Measurements from ENCODE around the gene TXNRD3.
"Not testable (repeated sequence)": the region's sequence is repeated elsewhere in the genome, so short reads cannot be mapped to it uniquely, and the experiment has no call there.

TXNRD3 gene

DNA sequence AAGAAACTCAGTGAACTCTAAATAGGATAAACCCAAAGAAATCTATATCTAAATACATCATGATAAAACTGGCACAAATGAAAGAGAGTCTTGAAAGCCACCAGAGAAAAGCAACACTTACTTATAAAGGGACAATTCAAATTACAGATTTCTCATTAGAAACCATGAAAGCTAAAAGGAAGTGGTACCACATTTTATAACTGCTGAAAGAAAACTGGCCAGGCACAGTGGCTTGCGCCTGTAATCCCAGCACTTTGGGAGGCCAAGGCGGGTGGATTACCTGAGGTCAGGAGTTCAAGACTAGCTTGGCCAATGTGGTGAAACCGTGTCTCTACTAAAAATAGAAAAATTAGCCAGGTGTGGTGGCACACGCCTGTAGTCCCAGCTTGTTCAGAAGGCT lies 59.4 kb downstream of the TXNRD3 start:
- not testable (repeated sequence) for DNase-seq (ENCODE audit: low read depth in 2 of 2)

DNA sequence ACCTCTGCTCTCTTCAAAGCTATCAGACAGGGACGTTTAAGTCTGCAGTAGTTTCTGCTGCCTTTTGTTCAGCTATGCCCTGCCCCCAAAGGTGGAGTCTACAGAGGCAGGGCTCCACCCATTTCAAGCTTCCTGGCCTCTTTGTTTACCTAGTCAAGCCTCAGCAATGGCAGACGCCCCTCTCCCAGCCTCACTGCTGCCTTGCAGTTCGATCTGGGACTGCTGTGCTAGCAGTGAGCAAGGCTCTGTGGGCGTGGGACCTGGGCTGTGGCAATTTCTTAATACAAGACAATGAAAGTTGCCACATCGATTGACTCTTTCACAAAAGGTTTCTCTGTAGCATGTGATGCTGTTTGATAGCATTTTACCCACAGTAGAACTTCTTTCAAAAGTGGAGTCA lies 63.4 kb downstream of the TXNRD3 start:
- not testable (repeated sequence) for DNase-seq (ENCODE audit: low read depth in 2 of 2)

DNA sequence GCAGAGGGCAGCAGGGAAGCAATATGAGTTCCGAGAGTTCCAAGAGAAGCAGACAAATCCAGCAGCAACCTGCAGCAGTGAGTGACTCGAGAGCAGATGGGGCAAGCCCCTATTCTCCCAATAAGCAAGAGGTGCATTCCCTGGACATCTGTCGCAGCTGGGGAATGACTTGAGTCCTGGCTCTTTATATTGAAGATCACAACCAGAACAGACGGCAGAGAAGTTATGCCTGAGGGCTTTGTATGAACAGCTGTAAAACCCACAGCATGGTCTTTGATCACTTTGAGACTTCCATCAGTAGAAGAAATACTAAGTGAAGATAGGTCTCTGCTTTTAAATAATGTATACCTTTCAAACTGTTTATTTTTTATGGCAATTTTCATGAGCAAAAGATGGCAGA lies 72.6 kb downstream of the TXNRD3 start:
- DNase-seq (ENCODE audit: low read depth in 2 of 2): no peak

DNA sequence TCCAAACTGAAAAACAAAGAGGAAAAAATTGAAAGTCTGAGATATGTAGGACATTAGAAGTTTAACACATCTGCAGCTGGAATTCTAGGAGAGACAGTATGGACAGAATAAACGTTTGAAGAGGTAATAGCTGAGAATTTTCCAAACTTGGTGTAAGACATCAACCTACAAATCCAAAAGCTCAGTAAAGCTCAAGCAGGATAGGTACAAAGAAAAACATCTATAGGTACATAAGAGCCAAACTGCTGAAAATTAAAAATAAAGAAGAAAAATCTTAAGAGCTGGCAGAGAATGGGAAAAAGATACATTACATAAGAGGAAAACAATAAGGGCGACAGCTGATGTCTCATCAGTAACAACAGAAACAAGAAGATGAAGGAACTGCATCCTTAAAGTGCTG lies 73.4 kb downstream of the TXNRD3 start:
- DNase-seq (ENCODE audit: low read depth in 2 of 2): no peak

DNA sequence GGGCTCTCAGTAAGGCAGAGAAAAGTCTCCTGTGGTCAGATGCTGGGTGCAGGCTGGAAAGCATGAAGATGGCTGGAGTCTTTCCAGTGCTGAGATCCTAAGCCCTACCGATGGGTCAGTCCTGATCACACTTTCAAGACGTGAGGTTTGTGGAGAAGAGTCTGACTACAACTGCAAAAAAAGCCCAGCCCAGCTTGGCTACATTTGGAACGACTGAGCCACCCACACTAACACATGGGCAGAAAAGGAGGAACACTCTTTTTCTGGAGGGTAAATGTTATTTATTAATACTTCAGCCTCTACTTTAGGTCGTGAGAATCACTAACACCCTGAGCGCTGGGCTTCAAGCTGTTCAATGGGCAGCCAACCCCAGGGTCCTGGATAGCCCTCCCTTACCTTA lies 74.2 kb downstream of the TXNRD3 start:
- no peak for DNase-seq (ENCODE audit: low read depth in 2 of 2)

DNA sequence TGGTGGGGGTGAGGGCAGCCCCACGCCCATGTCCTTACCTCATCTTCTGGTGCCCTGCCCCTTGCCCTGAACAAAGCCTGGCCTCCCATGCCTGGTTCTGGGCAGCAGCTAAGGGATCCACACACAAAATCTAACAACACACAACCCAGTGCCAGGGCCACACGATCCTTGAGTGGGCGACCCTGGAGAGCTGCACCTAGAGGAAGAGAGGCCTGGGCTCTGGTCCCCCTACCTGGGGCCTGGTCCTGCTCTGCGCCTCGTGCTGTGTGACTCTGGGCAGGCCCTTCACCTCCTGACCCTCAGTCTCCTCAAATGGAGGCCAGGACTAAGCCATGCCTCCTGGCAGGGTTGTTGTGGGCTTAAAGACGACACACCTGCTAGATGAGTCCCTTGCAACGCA lies 76.2 kb downstream of the TXNRD3 start:
- no peak for DNase-seq (ENCODE audit: low read depth in 2 of 2)

DNA sequence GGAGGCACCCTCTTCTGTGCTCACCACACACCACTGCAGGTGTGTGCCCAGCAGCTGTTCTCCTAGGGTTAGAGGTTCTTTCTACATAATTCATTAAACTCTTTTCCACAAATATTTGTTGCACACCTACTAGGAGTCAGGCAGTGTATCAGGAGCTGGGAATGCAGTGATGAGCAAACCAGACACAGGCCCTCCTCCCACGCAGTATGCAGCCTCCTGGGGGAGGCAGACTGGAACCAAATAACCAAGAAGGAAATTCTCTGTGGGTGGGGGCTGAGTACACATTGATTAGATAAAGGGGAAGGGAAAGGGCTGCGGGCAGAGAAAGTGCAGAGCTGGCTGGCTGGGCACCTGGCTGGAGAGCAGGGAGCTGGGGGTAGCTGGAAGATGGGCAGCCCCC lies 77.7 kb downstream of the TXNRD3 start:
- no peak for DNase-seq (ENCODE audit: low read depth in 2 of 2)

DNA sequence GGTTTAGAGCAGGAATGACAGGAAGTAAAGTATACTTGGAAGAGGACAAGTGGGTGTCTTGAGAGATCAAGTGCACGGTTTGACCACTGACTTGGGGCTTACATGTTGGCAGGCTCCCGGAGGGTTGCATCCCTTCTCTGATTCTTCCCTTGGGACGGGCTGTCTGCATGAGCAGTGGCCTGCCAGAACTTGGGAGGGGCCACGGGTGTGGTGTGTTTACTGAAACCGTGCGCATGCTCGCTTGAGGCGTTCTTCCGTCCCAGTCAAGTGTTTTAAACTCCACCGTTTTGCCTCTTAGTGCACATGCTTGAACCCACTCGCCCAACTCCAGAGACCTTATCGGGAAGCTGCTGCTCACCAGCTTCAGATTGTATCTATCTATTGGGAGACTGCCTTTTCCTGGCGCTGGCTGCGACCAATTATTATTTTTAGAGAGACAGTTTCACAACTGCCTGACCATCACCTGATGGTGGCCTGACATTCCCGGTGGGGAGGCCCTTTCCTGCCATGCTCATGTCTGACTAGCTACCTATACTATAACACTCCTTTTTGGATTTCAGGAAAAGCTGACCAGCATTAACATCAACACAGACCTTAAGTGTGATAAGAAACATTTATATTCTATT lies 81.3 kb downstream of the TXNRD3 start:
- no peak for DNase-seq (ENCODE audit: low read depth in 2 of 2)

DNA sequence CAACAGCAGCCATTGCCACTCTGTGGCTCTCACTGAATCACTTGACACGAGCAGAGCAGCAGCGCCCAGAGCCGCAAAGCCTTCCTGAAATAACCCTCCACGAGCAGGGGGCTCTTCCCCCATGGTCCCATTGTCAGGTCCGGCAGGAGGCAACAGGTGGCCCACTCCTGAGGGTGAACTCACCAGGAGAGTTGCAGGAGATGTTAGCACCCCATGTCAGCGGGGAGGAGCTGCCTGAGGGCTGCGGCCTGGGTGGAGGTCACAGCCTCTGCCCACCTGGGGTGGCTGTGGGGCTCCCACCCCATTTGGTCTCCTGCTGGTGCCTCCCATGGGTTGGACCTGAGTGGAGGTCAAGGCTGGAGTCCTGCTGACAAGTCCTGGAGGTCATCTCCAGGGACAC lies 83.8 kb downstream of the TXNRD3 start:
- no peak for DNase-seq (ENCODE audit: low read depth in 2 of 2)

DNA sequence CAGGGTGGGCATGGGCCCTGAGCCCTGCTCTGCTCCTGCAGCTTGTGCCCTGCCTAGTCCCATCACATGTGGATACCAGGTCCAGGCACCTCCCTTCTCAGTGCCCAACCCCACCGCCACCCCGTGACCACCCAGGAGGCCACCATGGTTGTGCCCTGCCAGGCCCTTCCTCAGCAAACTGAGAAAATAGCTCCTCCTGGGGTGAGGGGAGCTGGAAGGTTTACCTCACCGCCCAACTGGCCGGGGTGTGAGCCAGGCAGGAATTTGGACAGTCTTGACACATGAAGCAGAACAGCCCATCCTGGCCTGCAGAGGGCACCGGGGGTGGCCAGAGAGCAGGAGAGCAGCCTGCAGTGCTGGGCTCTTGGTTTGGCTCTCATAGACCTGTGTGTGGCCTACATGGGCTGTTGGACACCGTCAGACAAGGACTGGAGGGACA lies 84.8 kb downstream of the TXNRD3 start:
- DNase-seq (ENCODE audit: low read depth in 2 of 2): no peak

DNA sequence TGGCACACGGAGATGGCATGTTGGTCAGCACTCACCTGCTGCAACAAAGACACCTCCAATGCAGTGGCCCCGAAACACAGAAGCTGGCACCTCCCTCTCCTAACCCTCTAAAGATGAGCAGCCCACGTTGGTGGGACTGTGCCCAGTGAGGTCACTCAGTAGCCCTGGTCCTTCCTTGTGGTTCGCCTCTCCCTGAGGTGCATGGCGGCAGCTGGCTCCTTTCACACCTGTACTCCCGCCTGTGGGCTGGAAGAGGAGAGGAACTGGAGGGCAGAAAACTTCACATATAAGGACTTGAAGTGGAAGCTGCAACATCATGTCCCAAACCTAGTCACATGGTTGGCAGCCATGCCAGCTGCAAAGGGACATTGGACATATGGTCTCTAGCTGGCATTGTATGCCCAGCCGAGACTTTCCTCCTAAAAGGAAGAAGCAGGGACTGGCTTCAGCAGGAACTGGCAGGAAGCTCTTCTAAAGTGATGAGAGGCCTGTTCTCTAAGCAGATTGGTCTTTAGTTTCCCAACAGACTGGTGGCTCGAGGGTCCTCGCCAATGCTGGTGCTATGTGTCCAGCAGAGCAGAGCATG lies 85.4 kb downstream of the TXNRD3 start:
- DNase-seq (ENCODE audit: low read depth in 2 of 2): no peak

DNA sequence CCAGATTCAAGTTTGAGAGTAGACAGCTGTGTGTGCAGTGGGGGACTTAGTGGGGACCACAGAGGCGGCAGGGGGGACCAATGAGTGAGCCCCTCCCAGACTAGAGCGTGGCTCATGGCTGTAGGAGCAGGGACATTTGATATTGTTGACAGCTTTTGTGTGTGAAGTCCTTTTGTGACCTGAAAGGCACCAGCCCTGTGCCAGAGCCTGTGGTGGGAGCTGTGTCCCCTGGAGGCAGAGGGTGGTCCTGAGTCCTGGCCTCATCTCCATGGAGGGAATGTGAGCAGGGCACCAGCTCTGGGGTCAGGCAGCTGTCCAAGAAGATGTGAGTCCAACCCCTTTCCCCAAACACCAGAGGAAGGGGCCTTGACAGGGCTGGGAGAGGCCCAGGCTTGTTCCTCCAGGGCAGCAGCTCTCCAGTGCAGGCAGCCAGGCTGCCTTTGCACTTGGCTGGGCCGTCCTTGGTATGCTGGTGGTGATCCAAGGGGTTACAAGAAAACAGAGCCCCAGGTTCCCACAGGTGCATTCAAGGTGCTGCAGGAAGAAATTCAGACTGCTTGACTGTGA lies 86.1 kb downstream of the TXNRD3 start:
- no peak for DNase-seq (ENCODE audit: low read depth in 2 of 2)

DNA sequence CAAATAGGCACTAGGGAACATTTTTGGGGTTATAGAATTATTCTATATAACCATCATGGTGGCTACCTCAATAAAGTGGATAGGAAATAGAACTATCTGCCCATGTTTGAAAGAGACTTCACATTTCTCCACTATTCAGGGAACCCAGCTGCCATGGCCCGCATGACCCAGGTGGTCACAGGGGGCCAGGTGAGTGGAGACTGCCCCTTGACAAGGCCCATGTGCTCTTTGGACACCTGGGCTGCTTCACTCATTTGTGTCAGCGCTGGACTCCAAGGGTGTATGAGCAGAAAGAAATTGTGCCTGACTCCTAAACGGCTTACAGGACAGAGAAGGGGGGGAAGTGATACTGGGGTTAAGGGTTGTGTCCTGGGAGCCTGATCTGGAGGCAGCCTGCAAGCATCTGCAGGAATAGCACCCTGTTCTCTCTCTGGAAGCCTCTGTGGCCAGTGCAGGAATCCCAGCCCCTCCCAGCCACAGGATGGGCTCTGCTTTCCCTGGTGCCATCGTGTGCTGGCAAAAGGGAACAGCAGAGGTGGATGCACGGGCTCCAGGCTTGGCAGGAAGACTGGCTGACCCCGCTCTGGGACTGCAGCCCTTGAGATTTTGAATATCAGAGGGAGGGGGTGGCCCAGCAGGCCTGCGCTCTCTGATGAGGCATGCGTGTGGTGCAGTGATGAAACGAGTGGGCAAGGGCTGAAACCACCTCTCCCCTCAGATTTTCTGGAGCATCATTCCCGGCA lies 87.1 kb downstream of the TXNRD3 start:
- DNase-seq (ENCODE audit: low read depth in 2 of 2): no peak

DNA sequence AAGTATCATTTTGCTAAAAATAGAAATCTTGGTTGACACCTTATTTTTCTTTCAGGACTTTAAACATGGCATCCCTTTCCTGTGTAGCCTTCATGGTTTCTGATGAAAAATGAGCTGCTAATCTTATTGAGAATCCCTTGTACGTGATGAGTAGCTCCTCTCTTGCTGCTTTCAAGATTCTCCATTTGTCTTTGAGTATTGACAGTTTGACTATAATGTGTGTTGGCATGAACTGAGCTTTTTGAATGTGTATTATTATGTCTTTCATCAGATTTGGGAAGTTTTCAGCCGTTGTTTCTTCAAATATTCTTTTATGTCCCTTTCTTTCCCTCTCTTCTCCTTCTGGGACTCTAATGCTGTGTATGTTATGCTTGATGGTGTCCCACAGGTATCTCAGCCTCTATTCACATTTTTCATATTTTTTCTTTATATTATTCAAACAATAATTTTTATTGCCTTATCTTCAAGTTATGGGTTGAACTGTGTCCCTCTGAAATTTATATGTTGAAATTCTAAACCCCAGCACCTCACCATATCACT lies 92.1 kb downstream of the TXNRD3 start:
- no peak for DNase-seq (ENCODE audit: low read depth in 2 of 2)

DNA sequence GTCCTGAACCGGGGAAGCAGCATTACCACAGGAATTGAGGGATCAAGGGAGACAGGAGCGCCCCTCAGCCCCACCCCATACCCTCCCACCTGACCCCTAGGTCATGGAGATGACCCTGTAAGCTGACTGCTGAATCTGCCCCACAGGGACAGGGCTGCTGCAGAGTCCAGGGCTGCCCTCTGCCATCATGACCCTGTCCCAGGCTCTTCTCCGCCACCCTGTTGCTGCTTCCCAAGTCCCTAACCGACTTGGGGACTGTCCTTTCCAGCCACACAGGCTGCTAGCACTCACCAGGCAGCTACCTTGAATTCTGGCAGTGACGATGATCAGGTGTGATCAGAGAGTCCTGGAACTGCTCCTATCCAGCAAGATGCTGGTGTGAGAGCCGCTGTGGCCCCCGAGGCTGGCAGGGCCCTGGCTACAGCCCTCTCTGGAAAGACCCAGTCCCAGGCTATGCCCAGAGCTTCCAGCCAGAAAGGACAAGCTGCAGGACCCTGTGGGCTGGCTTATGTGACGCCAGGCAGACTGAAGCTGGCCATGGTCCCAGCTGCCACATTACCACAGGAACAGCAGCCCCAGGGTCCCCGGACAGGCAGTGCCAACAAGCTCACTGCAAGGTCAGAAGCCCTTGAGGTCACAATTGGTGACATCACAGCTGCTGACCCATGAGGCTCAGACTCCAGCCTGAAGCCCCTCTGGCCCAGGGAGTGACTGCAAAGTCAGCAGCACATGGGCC lies 96.4 kb downstream of the TXNRD3 start, which contains the start of gene C3orf22:
C3orf22 (minus strand) TSS at position 597 of the 736 bp plus-strand sequence. CDS start 5,542 bp downstream, outside the sequence.
- DNase-seq (ENCODE audit: low read depth in 2 of 2): no peak

DNA sequence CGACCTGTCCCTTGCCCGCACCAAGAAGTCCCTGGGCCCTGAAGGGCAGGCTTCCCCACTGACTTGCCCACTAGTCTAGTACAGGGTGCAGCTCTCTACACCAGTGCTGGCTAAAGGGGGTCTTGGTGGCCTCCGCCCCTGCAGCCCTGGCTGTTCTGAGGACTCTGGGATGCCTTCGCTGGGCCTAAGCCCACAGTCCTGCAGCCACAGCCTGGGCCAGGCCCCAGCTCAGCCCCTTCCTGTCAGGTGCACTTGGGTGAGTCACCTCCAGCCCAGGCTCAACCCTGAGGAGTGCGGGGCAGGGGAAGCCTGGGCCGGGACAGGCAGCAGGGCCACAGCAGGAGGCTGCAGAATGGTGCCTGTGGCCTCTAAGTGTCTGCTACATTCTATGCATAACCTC lies 97.2 kb downstream of the TXNRD3 start:
- DNase-seq (ENCODE audit: low read depth in 2 of 2): no peak

DNA sequence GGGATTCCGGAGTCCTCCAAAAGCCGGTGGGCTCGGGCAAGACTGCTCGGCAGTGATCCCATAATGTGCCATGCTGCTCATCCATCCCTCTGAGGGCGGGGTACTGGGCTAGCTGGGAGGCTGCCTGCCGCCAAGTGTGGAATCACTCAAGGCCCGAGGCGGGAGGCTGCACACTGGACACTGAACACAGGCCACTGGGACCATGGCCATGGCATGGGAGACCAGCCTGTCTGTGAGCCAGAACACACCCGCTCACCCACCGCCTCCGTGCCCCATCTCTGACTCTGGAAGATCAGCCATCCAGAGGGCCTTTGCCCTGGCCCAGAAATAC lies 97.5 kb downstream of the TXNRD3 start:
- no peak for DNase-seq (ENCODE audit: low read depth in 2 of 2)

Measured in stimulated activated CD4-positive, alpha-beta T cell treated with anti-CD3 and anti-CD28 coated beads, Interleukin-1b, Interleukin-23, amount 100 ng/mL, for 4 hours (primary cell).